ENCODE data around the gene ANKRD13D.

DNA sequence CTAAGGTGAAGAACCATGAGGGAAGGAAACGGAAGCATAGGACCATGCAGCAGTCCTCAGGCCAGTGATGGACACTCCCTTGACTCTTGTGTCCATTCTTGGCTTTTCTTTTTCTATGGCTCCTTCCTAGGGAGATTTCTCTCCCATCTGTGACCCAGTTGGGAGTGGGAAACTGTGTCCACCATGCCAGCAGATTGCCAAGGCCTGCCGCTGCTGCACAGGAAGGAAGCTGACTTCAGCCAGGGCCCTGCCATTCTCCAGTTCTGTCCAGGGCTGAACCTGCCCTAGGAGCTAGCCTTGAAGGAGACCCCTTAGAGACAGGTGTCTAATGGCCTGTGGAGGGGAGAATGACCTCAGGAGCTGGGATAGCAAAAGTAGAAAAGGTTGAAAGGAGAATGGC lies 31.6 kb downstream of the ANKRD13D start:
- TF ChIP-seq, protein P1, sequence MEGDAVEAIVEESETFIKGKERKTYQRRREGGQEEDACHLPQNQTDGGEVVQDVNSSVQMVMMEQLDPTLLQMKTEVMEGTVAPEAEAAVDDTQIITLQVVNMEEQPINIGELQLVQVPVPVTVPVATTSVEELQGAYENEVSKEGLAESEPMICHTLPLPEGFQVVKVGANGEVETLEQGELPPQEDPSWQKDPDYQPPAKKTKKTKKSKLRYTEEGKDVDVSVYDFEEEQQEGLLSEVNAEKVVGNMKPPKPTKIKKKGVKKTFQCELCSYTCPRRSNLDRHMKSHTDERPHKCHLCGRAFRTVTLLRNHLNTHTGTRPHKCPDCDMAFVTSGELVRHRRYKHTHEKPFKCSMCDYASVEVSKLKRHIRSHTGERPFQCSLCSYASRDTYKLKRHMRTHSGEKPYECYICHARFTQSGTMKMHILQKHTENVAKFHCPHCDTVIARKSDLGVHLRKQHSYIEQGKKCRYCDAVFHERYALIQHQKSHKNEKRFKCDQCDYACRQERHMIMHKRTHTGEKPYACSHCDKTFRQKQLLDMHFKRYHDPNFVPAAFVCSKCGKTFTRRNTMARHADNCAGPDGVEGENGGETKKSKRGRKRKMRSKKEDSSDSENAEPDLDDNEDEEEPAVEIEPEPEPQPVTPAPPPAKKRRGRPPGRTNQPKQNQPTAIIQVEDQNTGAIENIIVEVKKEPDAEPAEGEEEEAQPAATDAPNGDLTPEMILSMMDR (IDR thresholded peaks at IDR 0.05; ENCODE audit: low read length), result no peak
- TF ChIP-seq EZH2 (IDR thresholded peaks at IDR 0.05; ENCODE audit: borderline replicate concordance, low read length), result no peak
